ENCODE data around the gene HOXD11. TPM values are rescaled to one million over a fixed set of nuclear protein-coding genes. Genes with fewer than 3 reads are reported as not detected.

HOXD11 gene
- total and polyA plus RNA-seq, 9 of the 15 experiments (the other 6 are each of a cell fraction or from before 2014, with no cell fraction given): not detected

DNA sequence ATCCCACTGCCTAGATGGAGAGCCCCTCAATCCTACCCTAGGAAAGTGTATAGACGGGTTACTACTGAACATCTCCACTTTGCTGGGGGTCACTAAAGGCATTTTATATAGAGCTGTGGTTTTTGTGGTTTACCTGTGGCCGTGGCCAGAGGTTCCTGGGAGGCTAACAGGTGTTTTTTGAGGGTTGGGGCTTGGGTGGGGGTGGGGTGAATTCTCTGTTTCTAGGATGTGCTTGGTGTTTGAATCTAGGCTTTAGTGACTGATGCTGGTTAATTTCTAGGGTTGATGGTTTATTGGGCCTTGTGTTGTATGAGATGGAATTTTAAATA lies 30.1 kb downstream of the HOXD11 start:
- intact Hi-C loops (cut with micrococcal nuclease) (no loop called here), in situ Hi-C loops (cut with MboI) (loop anchor here (25.0 kb wide), 2 partner anchors 675 to 1625 kb away; no protein-coding TSS in a partner anchor)
- WGBS (ENCODE audit: insufficient coverage, low coverage, missing lambda C conversion rate): 3% methylated on average over 2 of the region's 2 CpGs
- Histone ChIP-seq H3K4me3 (no peak overlapping the region), H4K20me1 (replicated peaks; ENCODE audit: control insufficient read depth, insufficient read depth, low read length) (no peaks in the 10 kb centered on the region), H3K36me3 (ENCODE audit: control insufficient read depth, insufficient read depth, low read length) (no peaks in the 10 kb centered on the region), H3K27ac (ENCODE audit: extremely low read depth, low read depth, low read length) (no peak overlapping the region), H3K4me1 (replicated peaks in 1 of 2; ENCODE audit: control insufficient read depth in 2 of 2, insufficient read depth in 2 of 2, low read length in 2 of 2) (peaks cover 0 to 15% of the 10 kb centered on the region in 2 experiments; a peak in 2 of 5 replicates), H3K9ac (ENCODE audit: insufficient read depth in 1 of 2, low read depth in 2 of 2, low read length in 2 of 2) (no peak overlapping the region), H3K9me1 (ENCODE audit: control insufficient read depth, insufficient read depth, low read length) (no peaks in the 10 kb centered on the region), H3K79me2 (ENCODE audit: control insufficient read depth, insufficient read depth, low read length) (no peaks in the 10 kb centered on the region), H3K4me2 (ENCODE audit: insufficient read depth, low read length) (no peak overlapping the region), H3K27me3 (ENCODE audit: control insufficient read depth in 2 of 2, insufficient read depth in 2 of 2, low read length in 2 of 2) (peaks cover 36 to 63% of the 10 kb centered on the region in 2 experiments; a peak in 4 of 5 replicates), H3K9me3 (replicated peaks; ENCODE audit: control insufficient read depth, insufficient read depth, low read depth, low read length) (no peaks in the 10 kb centered on the region; the same call in 1 of the 2 replicates), H2AFZ (ENCODE audit: low read depth, low read length) (no peak overlapping the region)
- BruUV-seq (replicated peaks): no TSS peak
- no peak for FAIRE-seq
- ChIA-PET CTCF (ENCODE audit: low intra/inter-chr PET ratio) (interaction anchor here (1.2 kb wide), 1 partner anchor 417 kb away, joined by 3 read pairs; no protein-coding TSS in a partner anchor), POLR2A (no interaction called here)
- TF ChIP-seq FOXJ3 (CRISPR knock-in tag; IDR thresholded peaks at IDR 0.05) (no peak), ZNF282 (CRISPR knock-in tag; IDR thresholded peaks at IDR 0.05) (no peak), TEAD1 (CRISPR knock-in tag; IDR thresholded peaks at IDR 0.05) (no peak), NRF1 (conservative IDR thresholded peaks at IDR 0.05 in 1 of 2, IDR thresholded peaks at IDR 0.05 in 1 of 2) (no peak), RBM22 (IDR thresholded peaks at IDR 0.05; ENCODE audit: low read depth, low read length, poor library complexity, severe bottlenecking) (no peak), ZNF766 (CRISPR knock-in tag; conservative IDR thresholded peaks at IDR 0.05) (no peak), CCAR2 (IDR thresholded peaks at IDR 0.05; ENCODE audit: low read depth, low read length) (no peak), CTBP1 (IDR thresholded peaks at IDR 0.05; ENCODE audit: borderline replicate concordance) (no peak), PHB2 (IDR thresholded peaks at IDR 0.05; ENCODE audit: low read depth) (no peak), ATF4 (CRISPR knock-in tag; IDR thresholded peaks at IDR 0.05) (no peak), HDAC2 (IDR thresholded peaks at IDR 0.05) (no peak), HLTF (IDR thresholded peaks at IDR 0.05) (no peak), MEF2A (IDR thresholded peaks at IDR 0.05; ENCODE audit: control insufficient read depth, low read depth, low read length) (no peak), EHMT2 (IDR thresholded peaks at IDR 0.05) (no peak), CAMTA2 (CRISPR knock-in tag; conservative IDR thresholded peaks at IDR 0.05) (no peak), KAT7 (CRISPR knock-in tag; IDR thresholded peaks at IDR 0.05; ENCODE audit: borderline replicate concordance) (no peak), ELF4 (CRISPR knock-in tag; IDR thresholded peaks at IDR 0.05) (no peak)
- TF ChIP-seq, protein P1, sequence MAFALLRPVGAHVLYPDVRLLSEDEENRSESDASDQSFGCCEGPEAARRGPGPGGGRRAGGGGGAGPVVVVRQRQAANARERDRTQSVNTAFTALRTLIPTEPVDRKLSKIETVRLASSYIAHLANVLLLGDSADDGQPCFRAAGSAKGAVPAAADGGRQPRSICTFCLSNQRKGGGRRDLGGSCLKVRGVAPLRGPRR (CRISPR knock-in tag; IDR thresholded peaks at IDR 0.05): no peak
- TF ChIP-seq, protein P2, sequence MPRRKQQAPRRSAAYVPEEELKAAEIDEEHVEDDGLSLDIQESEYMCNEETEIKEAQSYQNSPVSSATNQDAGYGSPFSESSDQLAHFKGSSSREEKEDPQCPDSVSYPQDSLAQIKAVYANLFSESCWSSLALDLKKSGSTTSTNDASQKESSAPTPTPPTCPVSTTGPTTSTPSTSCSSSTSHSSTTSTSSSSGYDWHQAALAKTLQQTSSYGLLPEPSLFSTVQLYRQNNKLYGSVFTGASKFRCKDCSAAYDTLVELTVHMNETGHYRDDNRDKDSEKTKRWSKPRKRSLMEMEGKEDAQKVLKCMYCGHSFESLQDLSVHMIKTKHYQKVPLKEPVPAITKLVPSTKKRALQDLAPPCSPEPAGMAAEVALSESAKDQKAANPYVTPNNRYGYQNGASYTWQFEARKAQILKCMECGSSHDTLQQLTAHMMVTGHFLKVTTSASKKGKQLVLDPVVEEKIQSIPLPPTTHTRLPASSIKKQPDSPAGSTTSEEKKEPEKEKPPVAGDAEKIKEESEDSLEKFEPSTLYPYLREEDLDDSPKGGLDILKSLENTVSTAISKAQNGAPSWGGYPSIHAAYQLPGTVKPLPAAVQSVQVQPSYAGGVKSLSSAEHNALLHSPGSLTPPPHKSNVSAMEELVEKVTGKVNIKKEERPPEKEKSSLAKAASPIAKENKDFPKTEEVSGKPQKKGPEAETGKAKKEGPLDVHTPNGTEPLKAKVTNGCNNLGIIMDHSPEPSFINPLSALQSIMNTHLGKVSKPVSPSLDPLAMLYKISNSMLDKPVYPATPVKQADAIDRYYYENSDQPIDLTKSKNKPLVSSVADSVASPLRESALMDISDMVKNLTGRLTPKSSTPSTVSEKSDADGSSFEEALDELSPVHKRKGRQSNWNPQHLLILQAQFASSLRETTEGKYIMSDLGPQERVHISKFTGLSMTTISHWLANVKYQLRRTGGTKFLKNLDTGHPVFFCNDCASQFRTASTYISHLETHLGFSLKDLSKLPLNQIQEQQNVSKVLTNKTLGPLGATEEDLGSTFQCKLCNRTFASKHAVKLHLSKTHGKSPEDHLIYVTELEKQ (CRISPR knock-in tag; IDR thresholded peaks at IDR 0.05): no peak
- ATAC-seq: no peak
- DNase-seq (ENCODE audit: extremely low read depth in 1 of 4, low spot score in 3 of 4): no peak

Data from K562 (cell line).